GM19351 (cell line): ENCODE measurements around the gene EIF4B.
"Not testable (repeated sequence)": the region's sequence is repeated elsewhere in the genome, so short reads cannot be mapped to it uniquely, and the experiment has no call there.

Source experiments
- ATAC-seq: cut with Tn5 transposase; IDR thresholded peaks from one replicate; pipeline ENCODE4 v1.9.1; 2021; ENCODE audit warnings: mild to moderate bottlenecking, moderate library complexity; ENCODE audit not compliant: unreplicated experiment

The EIF4B gene

GRCh38 chr12:52992699-52993557, 13.3 kb upstream of the EIF4B start:
- no peak for ATAC-seq

DNA sequence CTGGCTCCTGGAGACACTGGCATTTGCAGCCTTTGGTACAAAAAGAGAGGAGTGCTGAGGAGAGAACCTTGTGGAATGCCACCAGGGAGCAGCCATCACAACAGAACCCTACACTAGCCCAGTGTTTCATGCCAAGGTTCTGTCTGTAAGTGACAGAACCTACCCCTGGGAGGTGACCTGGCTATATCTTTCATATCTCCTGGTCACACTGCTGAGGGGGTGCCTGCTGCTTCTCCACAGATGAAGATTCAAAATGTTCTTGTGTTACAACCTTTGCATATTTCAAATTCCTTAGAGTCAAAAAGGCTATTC, 12.7 kb upstream of the EIF4B start:
- ATAC-seq, result no peak

DNA sequence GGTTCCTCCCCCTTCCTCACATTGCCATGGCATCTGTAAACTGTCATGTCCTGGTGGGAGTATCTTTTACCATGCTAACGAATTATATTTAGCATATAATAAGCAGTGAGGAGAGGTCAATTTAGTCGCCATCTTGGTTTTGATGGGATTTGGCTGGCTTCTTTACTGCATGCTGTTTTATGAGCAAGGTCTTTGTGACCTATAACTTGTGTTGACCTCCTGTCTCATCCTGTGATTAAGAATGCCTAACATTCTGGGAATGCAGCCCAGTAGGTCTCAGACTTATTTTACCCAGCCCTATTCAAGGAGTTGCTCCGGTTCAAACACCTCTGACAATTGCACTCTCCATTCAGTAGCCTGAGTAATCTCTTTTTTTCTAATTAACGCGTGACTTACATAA, 2.1 kb upstream of the EIF4B start:
- ATAC-seq, result no peak

GRCh38 chr12:53004582-53004981, 1.7 kb upstream of the EIF4B start:
- no peak for ATAC-seq

- ATAC-seq, result peak; percentile 1
These were observed 856 bp upstream of the EIF4B start for GRCh38 chr12:53005215-53005985.

DNA sequence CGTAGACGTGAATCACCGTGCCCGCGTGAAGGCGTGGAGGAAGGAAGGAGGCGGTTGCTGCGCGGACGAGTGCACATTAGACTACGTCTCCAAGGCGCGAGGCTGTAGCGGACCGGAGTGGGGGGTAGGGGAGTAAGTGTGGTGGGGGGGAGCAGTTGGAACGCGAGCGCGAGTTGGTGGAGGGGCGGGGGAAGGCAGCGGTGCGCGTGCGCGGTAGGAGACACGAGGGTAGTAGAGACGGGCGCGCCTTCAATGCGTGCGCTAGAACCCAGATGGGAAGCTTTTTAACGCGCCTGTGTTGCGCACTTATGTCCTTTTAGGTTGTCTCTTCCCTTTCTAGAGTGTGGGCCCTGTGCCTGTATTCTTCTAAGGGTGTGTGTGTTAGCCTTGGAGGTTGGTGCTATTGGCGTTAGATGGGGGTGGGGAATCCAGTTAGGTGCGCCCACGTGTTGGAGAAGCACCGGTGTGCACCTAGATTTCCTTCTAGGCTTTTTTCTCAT, 604 bp downstream of the EIF4B start:
- no peak for ATAC-seq

DNA sequence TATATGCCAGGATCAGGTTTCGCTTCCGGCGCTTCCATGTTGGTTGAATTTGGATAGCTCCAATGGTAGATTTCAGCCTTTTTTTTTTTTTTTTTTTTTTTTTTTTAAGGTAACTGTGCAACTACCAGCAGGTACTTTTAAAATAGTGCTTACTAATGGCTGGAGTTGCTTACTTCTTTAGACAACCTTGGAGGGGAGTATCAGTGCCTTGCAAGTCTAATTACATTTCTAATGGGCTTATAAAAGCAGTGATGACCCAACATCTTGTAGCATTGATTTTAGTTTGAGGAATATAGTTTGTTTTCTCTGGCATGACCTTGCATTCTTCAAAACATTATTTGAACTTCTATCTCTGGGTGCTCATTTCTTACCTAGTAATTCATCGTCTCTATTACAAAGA, 1.1 kb downstream of the EIF4B start:
- no peak for ATAC-seq

DNA sequence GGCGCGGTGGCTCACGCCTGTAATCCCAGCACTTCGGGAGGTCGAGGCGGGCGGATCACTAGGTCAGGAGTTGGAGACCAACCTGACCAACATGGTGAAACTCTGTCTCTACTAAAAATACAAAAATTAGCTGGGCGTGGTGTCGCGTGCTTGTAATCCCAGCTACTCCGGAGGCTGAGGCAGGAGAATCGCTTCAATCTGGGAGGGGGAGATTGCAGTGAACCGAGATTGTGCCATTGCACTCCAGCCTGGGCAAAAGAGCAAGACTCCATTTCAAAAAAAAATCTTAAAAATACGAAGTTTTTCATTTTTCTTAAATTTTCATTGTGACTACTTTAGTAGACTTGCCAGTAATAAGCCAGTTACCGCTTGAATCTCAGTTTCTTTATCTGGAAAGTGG, 2.5 kb downstream of the EIF4B start:
- not testable (repeated sequence) for ATAC-seq

- ATAC-seq, result no peak
These were observed 4.7 kb downstream of the EIF4B start for GRCh38 chr12:53010955-53011354.

DNA sequence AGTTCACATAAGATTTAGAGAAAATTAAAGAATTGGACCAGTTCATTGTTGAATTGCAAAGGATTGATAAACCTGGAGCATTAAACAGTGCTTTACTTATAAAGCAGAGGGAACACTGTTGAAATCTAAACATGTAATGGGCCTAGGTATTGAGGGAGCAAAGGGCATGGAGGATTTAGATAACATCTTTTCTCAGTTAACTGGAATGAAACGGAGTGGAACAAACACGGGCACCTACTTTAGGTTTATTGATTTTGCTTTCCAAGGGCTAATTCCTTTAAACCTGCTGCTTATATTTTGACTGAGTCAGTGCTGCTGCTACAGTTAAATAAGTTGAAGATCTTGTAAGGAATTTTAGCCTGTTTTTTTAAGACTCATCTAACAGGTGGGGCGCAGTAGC, 5.6 kb downstream of the EIF4B start:
- ATAC-seq, result no peak

DNA sequence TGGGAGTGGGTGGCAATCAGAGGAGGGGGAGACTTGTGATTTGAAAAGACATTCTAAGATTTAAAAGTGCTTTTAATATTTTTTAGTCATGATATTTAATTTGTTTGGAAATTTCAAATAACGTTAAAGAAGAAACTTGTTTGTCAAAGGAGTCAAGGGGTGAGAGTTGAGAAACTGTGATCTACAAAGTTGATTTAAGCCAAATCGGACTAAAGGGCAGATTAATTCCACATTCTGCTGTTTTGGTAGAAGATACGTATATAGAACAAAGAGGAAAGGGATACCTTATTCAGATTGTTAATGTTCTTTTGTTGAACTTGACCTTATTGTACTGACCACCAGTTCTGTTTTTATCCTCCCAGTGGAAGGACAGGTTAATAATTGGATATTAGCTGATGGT, 6.7 kb downstream of the EIF4B start:
- ATAC-seq, result no peak

DNA sequence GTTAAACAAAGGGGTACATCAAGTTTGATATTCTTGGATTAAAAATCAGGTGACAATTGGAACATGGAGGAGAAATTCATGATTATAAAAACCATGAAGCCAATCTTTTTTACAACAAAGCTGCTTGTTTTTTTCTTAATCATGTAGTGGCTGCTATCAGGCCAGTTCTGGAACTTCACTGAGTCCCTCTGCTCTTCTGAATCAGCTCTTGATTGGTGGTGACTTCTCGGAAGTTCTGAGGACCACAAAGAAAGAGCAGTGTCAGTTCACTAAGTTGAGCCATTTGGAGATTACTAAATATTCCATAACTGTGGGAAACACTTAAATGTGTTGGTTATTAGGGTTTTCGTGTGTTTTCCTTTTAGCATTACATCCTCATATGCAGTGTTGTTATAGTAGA, 8.5 kb downstream of the EIF4B start:
- no peak for ATAC-seq

DNA sequence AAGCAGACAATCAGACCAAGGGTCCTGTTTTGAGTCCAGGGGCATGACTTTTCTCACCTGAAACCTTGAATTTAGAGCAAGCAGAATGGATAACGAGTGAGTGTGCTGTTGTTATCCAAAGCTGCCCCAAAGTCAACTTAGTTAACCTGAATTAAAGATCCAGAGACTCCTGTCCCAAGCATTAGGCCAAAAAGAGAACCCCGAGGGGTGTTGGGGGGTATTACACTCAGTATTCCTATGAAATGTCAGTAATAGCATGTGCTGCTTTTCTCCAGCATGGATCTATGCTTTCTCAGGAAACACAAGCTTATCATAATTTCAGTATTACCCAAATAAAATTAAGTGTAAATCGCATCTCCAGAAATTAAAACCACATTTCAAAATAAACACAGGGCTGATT, 19.0 kb downstream of the EIF4B start:
- no peak for ATAC-seq

DNA sequence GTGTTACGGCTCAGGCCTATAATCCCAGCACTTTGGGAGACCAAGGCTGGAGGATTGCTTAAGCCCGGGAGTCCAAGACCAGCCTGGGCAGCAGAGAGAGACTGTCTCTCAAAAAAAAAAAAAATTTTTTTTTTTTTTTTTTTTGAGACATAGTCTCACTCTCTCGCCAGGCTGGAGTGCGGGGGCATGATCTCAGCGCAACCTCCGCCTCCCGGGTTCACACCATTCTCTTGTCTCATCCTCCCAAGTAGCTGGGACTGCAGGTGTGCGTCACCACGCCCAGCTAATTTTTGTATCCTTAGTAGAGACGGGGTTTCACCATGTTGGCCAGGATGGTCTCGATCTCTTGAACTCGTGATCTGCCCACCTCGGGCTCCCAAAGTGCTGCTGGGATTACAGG, 20.8 kb downstream of the EIF4B start:
- ATAC-seq, result not testable (repeated sequence)

- no peak for ATAC-seq
These were observed 25.4 kb downstream of the EIF4B start for GRCh38 chr12:53031616-53032015.

- not testable (repeated sequence) for ATAC-seq
These were observed 27.6 kb downstream of the EIF4B start for GRCh38 chr12:53033832-53034231.

GRCh38 chr12:53034459-53034858, 28.2 kb downstream of the EIF4B start:
- ATAC-seq, result no peak

DNA sequence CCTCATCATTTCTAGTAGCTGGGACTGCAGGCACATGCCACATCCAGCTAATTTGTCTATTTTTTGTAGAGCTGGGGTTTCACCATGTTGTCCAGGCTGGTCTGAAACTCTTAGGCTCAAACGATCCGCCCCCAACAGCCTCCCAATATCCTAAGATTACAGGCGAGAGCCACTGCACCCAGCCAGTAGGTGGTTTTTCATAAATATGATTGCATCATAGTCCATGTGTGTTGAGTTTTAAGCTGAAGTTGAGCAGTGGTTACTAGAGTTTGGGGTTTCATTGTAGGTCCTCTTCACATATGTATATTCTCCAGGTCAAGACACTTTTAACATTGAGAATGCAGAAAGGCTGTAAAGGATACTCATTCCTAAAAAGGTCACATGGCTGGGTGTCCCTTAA, 30.5 kb downstream of the EIF4B start:
- no peak for ATAC-seq

DNA sequence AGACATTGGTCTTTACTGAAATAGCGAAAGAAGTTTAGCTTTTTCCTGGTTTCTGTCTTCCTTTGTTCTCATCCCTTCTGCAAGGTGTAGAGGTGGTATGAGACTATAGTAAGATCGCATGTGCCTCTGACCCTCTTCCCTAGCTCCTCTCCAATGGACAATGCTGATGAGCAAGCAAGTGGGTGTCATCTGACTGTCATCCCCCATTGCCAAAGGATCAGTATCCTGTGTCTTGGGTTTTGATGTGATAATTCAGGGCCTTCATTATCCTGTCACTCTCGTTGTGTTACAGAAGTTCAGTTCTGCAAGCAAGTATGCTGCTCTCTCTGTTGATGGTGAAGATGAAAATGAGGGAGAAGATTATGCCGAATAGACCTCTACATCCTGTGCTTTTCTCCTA, 33.6 kb downstream of the EIF4B start:
- ATAC-seq, result no peak

DNA sequence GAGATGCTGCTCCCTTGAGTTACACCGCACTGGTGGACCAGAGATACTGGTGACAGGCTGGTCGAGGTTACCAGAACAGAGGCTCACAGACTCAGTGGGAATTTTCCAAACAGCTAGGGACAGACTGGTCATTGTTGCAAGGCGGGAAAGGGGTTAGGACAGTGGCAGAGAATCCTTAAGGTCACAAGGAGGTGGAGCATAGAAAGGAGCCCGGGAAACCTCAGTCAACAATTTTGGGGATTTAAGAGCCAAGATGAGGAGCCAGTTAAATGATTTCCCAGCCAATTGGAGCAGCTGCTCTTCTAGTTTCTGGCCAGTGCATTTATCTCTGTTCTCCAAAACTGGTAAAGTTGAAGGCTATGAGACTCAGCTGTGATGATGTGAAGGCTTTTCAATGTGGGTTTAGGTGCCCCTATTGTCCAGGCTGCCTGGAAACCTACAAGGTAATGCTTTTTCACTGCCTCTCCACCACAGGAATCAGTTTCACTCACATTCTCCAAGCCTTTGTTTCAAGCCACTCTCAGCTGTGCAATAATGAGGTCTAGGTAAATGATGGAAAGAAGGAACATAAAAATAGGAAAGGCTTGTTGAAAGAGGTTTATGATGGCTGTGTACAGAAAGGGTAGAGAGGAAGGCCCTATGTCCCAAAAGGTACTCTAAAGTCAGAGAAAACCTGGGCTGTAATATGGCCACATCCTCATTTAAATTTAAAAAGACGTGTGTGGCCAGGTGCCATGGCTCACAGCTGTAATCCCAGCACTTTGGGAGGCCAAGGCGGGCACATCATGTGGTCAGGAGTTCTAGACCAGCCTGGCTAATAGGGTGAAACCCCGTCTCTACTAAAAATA, 36.6 kb downstream of the EIF4B start:
- no peak for ATAC-seq

DNA sequence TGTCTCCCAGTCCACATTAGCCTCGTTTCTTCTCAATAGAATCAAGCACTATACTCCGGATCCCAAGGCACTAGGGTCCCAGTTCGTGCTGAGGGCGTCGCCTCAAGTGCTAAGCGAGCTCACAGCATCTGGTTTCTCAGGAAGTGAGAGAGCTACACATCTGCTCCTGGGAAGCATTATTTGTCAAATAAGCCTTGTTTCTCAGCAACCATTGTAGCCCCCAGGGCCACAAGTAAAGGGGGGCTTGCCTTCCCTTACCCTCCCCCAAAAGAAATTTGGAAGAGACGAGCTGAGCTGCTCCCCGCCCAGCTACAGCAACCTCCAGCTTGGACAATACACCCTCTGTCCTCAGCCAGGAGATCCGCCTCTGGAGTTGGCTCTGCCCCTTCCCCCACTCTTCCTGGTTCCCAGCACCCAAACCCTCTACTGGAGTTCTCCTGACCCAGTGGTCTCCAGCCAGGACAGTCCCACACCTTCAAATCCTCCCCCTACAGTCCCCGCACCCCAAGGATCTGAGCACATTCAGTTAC, 37.9 kb downstream of the EIF4B start:
- ATAC-seq, result no peak
